NCI-H510A treated with DMSO at 0.1 percent for 48 hours (cell line): ENCODE results near the gene DHRS9.
"Not testable (repeated sequence)": the region's sequence is repeated elsewhere in the genome, so short reads cannot be mapped to it uniquely, and the experiment has no call there.

Experiments used
- DNase-seq: peaks from one replicate; lab custom pipeline; 2025; lab: John Stamatoyannopoulos, UW

Gene DHRS9

GRCh38 chr2:169095621-169096105, 26.3 kb downstream of the DHRS9 start:
- DNase-seq, result no peak

- DNase-seq, result no peak
Observed at GRCh38 chr2:169104848-169105247, 35.5 kb downstream of the DHRS9 start.

GRCh38 chr2:169105476-169105875, 36.1 kb downstream of the DHRS9 start:
- DNase-seq, result no peak

GRCh38 chr2:169106134-169106533, 36.8 kb downstream of the DHRS9 start:
- DNase-seq, result no peak

GRCh38 chr2:169106563-169107545, 37.5 kb downstream of the DHRS9 start:
- DNase-seq, result no peak

- DNase-seq, result no peak
Observed at GRCh38 chr2:169107645-169108044, 38.3 kb downstream of the DHRS9 start.

- no peak for DNase-seq
Observed at GRCh38 chr2:169108099-169108884, 38.9 kb downstream of the DHRS9 start.

- peak; percentile 70 for DNase-seq
Observed at GRCh38 chr2:169109502-169110409, 40.4 kb downstream of the DHRS9 start.

GRCh38 chr2:169110419-169110818, 41.1 kb downstream of the DHRS9 start:
- DNase-seq, result no peak

- DNase-seq, result no peak
Observed at GRCh38 chr2:169110916-169111315, 41.6 kb downstream of the DHRS9 start.

GRCh38 chr2:169112841-169113240, 43.5 kb downstream of the DHRS9 start:
- no peak for DNase-seq

- DNase-seq, result no peak
Observed at GRCh38 chr2:169114056-169114455, 44.7 kb downstream of the DHRS9 start.

GRCh38 chr2:169116327-169116726, 47.0 kb downstream of the DHRS9 start:
- no peak for DNase-seq

GRCh38 chr2:169116993-169117392, 47.6 kb downstream of the DHRS9 start:
- no peak for DNase-seq

- peak; percentile 19 for DNase-seq
Observed at GRCh38 chr2:169118060-169118459, 48.7 kb downstream of the DHRS9 start.

GRCh38 chr2:169119123-169119760, 49.9 kb downstream of the DHRS9 start:
- no peak for DNase-seq

GRCh38 chr2:169119851-169120250, 50.5 kb downstream of the DHRS9 start:
- no peak for DNase-seq

- DNase-seq, result no peak
Observed at GRCh38 chr2:169129703-169130243, 60.4 kb downstream of the DHRS9 start.

- peak; percentile 53 for DNase-seq
Observed at GRCh38 chr2:169131587-169132512, 62.5 kb downstream of the DHRS9 start.

- not testable (repeated sequence) for DNase-seq
Observed at GRCh38 chr2:169134272-169134671, 64.9 kb downstream of the DHRS9 start.
